ENCODE results near the gene LRIG1.

LRIG1 gene

DNA sequence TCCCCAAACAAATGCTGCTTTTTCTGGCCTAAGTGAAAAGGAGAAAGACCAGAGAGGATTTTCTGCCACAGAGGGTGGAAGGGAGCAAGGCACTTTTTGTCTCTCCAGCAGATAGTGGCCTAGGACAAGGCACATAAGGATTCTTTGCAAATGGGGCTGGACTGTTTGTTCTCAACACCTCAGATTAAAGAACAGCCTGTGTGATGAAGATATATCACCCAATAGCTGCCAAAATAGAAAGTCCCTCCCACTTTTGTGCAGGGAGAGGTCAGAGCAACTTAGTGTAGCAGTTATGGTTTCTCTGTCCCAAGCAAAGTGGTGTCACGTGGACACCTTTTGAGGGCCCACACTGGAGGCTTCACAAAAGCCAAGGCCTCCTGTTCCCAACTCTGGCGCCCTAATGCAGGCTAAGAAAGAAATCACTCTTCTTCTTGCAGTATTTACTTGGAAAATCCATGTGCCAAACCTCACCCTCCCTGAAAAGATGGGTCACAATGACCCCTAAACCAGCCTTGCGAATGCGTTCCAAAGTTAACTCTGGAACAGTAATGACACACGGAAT, 84.9 kb downstream of the LRIG1 start:
- DNase-seq, result no peak

DNA sequence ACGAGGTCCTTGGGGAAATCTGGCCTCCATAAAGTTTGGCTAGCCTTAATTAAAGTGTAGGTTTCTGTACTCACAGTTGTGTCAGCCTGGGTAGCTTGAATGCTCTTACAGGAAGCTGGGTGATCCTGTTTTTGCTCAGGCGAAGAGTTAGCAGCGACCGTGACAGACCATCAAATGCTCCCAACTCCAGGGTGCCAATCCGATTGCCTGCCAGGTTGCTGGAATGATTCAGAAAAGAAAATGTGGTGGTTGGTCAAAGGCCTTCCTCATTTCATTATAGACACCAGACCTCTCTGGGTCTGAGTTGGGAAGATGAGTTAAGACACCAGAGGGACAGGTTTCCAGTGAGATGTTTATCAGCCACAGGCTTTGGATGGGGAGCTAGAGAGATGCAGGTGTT, 86.0 kb downstream of the LRIG1 start:
- no peak for DNase-seq

DNA sequence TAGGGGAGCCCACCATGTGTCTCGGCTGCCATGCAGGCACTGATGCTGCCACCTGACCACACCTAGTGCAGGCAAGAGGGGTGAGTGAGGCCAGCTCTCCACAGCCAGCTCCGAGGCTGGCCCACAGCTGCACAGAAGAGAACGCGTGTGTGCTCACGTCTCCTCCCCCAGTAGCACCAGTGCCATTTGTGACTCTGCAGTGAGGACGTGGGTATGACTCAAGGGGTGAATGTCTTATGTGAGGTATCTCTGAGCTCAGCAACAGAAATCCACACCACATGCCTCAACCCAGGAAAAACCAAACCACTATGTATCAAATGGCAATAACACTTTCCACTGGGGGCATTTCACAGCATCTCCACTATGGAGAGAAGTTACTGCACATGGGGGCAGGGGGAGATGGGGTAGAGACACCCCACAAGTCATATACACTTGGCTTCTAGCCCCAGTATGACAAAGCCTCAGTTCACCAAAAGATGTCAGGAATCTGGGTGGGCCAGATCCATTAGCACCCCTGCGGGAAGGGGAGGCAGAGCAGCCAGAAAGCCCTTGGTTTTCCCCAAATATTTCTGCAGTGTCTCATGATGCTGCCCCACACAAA, 87.6 kb downstream of the LRIG1 start:
- DNase-seq, result no peak

DNA sequence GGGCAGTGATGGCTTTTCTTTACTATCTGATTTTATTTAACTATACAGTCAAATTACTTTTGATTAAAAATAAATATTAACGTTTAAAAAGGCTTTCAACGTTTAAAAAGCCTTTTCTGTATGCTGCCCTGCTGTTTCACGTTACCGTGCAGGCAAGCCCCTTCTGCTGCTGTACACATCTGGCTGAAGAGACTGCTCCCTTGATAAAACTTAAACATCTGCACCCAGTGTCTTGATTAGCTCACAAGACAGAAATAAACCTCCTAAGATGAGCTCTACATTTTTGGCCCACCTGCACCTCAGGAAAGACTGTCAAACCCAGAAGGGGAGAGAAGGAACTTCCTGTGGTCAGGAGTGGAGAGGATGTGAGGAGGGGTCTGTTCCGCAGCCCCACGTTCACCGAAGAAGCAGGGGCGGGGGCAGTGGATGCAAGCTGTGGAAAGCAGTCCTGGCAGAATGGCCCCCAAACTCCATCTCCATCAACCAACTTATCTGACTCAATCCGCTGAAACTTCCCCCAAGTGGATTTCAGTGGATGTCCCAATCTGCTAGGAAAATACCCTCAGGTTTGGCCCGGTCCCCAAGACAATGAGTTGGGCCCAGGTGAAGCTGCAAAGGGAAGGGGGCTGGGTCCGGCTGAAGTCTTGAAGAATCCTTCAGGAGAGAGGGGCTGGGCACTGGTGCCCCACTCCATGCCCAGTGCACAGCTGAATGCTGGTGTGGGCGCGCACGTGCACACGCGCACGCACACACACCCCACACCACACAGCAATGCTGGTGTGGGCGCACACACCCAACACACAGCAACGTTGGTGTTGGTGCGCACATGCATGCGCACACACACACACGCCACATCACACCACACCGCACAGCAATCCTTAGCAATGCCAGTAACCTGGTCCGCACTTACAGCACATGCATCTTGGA, 88.6 kb downstream of the LRIG1 start:
- DNase-seq, result no peak

DNA sequence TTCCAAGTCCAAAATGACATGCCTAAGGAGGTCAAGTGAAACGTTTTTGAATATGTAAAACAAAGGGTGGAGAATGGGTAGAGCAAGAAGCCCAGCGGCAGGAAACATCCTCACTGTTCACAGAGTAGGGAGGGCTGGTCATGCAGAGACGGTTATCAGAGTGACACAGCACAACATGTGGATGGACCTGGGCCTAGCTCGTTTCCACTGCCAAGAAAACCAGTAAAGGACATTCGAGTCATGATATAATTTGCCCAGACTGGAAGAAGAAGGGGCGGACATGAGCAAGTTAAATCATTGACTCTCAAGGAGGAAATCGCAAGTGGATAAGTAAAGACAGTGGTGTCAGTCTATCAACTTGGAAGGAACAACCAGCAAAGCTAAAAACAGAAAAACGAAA, 89.3 kb downstream of the LRIG1 start:
- no peak for DNase-seq

DNA sequence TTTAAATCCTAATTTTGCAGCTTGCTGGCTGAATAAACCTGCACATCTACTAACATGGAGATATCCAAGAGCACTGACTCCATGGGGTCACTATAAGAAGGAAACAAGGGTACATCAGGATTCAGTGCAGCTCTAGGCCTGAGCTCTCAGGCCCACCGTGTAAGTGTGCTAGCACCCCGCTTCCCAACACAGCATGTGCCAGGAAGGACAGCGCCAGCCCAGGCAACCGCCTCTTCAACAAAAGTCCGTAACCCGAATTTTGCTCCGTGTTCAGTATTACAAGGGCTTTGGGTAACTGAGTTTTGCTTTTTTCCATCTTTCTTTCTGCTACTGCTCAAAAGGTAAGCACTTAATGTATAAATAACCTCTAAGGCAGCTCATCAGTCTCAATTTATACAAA, 89.8 kb downstream of the LRIG1 start:
- no peak for DNase-seq

DNA sequence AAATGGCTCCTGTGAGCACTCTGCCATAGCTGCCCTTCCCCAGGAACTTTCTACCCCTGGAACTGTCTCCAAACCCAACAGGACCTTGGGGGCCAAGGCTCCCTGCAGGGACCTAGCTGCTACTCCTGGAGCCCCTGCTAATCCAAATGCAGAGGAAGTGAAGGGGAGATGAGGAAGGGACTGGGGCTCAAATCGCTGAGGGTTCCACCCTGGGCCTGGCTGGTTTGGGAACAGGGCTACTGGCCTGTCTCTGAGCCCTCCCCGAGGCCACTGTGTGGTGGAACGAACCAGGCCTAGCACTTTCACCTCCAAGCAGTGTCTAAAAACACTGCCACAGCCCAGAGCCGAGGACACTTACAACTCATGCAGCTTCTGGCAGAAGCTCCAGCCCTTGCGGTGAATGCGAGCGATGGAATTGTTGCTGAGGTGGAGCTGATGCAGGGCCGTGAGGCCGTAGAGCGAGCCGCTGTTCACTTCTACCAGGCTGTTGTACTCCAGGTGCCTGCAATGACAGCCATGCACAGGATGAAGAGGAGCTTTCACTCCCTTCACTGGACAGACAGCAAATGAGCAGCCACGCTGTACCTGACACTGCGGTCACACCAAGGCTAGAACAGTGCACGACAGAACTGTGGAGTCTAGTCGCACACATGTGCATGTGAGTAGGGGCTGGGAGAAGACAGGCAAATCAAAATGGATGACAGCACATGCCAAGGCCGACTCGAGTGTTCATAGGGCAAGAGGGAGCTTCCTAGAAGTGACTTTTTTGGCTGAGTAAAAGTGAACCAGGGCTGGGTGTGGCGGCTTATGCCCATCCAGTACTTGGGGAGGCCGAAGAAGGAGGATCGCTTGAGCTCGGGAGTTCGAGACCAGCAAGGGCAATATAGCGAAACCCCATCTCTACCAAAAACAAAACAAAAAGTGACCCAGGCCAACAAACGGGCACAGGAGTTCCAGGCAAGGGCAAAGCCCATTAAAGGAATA, 90.8 kb downstream of the LRIG1 start:
- no peak for DNase-seq

DNA sequence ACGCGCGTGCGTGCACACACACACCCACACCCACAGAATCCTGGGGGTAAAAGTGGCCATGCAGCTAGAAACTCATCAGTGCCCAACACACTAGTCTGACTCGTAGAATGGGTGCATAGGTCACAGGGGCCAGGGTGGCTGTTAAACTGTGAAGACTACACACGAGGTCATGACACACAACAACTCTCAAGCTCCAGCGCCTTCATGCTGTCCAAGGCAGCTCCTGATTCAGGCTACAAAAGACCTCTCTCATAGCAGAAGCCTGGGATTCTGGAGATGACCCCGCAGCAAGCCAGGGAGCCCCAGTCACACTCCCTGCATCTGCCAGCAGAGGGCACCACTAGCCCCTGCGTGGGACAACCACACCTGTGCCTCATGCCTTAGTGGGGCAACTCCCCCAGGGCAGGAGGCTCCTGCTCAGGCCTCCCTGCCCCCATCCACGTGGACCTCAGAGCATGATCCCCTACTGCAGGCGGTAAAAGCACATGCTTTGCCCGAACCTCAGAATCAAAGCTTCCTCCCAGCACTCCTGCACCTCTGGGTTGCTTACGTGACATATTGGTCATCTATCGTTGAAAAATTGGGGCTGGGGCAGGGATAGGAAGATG, 93.1 kb downstream of the LRIG1 start:
- peak; percentile 40 to 66 (median 58) for DNase-seq

DNA sequence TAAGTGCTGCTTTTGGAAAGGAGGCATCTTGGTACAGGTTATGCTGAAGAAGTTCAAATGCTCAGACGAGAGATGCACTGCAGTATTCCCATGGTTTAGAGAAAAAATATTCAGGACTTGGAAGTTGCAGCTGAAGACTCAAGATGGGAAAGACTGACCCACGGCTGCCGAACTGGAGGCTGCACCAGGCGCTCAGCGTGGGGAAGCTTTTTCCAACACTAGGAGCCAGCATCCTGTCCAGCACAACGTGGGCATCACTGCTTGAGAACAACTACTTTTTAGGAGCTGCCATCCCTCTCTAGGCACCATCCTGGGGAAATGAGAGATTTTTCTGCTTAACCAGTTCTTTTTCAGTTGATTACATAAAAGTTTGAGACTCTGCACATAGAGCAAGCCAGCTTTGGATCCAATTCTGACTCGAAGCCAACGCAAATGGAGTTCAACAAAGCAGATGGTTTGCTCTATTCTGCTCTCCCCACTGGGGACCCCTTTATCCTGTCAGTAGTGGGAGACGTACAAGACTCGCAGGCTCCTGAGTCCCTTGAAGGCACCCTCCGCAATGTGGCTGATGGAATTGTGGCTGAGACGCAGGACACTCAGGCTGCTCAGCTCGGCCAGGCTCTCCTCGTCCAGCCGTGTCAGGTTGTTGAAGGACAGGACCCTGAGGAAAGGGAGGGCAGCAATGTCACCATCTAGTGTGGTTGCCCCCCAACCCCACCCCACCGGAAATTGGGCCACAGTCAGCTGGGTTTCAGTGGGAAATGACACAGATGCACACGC, 93.8 kb downstream of the LRIG1 start:
- DNase-seq, result no peak

DNA sequence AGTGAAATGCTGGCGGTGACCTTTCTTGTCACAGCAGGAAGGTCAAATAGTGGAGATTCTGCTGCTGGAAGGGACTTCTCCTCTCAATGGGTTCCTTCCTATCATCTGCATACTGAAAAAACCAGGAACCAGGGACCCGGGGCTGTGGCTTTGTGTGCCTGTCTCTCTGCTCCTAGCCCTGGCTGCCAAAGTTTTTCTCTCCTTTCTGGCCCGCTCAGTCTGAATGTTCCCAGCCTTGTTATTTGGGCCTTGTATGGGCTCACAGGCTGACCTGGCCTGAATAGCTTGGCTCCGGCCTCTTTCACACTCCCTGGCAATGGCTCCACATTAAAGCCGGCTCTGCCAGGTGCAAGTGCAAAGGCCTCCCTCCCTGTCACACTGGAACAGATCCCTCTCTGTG, 94.7 kb downstream of the LRIG1 start:
- no peak for DNase-seq

DNA sequence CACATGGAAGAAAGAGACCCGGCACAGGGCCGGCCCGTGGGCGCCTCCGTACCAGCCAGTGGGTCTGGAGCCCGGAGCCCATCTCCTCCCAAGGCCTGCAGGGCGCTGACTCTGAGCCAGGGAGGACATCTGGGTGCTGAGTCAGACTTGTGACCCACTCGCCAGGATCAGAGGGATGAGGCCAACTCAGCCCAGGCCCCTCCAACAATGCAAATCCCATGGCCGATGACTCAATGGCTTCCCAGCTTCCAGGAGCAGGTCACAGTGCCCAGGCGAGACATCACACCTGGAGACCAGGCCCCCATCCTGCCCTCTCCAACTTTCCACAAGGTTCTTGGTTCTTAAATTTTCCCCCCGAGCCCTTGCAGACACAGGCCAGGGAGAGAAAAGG, 95.1 kb downstream of the LRIG1 start:
- DNase-seq, result no peak

DNA sequence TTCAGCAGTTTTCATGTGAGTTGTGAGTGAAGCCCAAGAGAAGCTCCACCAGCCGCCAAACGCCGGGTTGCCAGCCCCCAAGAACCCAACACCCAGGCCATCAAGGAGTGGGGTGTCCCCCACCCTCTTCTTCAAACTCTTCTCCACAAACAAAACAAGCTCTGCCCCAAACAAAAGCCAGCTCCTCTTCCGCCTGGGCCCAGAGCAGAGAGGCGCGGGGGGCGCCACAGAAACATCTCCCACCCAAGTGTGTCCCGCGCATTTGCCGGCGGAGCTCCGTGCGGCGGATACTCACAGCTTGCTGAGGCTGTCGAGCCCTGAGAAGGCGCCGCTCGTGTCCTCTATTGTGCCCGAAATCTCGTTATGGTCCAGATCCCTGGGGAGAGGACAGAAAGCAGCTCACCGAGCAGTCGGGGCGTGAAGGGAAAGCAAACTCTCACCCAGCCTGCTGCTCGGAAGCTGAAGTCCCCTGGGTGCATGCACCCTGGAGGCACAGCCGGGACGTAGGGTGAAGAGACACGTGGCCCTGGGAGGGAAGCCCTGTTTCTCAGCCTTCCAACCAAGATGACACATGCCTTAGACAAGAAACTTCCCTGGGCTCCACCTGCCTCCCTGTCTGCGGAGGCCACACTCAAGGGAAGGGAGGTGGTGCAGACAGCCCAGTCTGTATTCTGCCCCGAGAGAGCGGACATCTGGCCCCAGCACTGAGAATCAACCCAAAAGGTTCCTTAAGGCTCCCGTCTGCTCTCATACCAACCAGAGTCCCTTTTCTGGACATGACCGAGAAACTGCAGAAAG, 95.7 kb downstream of the LRIG1 start:
- no peak for DNase-seq

DNA sequence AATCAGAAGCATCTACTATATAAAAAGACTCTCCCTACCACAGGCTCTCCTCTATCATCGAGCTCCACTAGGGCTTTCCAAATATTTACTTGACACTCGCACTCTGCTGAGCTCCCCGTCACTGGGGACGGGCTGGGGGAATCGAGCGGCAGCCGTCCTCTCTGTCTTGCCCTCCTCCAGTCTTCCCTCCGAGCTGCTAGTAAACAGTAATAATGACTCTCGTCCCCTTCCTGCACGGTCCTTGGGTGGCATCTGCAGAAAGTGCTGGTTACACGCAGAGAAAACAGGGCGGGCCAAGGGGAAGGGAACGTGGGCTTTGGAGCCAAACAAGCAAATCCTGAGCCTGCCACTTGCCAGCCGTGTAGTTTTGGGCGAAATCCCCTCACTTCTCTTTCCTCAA, 96.6 kb downstream of the LRIG1 start:
- DNase-seq, result no peak

DNA sequence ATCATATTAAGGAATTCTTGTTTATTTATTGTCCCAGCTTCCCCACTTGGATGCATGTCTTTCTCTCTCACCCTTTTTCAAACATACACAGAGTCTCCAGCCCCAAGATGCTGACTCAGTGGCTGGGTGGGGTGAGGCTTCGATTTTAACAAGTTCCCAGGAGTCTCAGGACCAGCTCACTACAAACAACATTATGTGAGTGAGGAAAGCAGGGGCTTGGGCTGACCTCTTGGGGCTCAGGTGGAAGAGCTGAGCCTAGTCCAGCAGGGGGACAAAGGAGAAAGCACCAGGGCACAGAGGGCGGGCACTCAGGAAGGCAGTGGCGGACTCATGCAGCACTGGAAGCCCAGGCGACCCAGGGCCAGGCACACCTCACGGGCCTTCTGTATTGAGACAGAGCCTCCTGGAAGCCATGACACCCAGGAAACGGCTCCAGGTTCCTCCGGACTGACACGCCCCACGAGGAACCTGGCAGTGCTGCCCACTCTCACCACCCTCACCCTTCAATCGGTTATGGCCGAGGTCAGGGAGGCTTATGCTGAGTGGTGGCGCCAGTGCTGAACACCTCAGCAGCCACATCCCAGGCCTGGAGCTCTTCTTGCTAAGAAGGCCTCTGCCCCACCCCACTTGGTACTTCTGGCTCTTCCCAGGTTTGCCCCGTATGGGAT, 97.4 kb downstream of the LRIG1 start:
- DNase-seq, result no peak

DNA sequence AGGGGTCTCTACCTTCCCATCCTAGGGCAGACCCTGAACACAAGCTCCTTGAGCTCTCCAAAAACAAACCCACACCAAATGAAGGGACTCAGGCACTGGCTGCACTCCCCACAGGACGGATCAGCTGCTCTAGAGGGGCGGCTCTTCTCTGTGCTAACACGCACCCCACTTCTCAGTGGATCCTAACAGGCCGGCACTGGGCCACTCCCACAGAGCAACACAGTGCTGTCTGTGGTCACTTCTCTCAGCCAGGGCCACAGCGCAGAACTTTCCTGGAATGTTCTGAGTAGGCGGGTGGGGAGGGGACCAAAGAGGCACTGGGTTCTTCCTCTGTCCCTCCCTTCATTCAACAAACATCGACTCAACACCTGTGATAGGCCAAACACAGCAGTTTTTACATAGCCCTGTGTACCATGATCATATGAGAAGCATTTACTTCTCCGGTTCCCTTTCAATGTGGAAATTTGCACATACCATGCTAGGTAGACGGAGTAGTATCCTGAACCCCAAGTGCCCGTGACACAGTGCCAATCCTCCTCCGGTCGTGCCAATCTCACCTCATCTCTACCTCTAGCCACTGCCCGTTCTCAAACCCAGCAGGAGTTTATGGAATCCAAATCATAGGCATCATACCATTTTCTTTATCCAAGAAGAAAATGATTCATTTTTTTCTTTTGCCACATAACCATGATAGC, 98.1 kb downstream of the LRIG1 start:
- DNase-seq, result no peak

DNA sequence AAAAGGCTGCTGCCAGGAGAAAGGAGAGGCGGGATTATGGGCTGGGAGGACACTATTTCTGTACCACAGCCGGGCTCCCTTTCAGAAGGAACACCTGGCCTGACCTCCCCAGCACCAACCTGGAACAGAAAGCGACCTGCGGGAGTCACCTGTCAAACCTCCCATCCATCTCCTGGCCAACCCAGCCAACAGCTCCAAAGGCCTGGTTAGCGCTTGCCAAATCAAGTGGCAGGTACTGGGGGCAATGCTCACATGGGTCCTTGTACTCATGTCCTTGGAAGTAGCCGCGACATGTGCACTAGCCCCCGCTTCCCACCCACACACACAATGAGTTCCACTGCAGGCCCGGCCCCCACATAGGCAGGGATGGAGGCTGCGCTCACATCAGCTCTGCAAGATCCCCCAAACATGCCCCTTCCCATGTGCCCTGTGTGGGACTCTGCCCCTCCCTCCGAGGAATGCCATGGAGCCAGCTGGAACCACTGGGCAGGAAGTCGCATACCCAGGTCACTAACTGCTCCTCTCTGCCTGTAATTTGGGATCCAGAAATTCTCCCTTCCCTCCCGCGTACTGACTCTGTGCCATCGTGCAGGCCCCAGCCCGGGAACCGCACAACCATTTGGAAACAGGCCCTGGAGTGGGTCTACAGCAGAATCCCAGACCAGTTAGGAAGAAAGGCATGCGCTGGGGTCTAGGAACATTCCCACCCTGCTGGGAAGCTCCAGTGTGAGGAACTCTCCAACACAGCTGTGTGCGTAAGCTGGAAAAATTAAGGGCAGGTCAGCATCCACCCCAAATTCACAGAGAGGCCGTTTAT, 98.9 kb downstream of the LRIG1 start:
- no peak for DNase-seq

DNA sequence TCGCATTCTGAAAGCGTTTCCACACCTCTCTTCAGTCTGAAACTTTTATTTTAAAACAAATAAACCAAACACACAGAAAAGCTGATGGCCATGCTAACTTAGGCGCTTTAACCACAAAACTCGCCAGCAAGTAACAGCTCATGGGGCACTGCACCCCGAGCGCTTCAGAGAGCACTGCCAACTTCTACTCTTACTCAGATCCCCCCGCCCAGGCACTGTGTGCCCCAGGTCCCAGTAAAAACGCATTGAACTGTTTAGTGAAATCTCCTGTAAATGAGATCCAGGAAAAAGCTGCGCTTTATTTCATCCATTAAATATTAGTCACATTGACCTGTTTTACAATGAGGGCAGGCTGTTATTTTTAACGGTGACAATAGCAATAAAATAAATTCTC, 99.7 kb downstream of the LRIG1 start:
- no peak for DNase-seq

DNA sequence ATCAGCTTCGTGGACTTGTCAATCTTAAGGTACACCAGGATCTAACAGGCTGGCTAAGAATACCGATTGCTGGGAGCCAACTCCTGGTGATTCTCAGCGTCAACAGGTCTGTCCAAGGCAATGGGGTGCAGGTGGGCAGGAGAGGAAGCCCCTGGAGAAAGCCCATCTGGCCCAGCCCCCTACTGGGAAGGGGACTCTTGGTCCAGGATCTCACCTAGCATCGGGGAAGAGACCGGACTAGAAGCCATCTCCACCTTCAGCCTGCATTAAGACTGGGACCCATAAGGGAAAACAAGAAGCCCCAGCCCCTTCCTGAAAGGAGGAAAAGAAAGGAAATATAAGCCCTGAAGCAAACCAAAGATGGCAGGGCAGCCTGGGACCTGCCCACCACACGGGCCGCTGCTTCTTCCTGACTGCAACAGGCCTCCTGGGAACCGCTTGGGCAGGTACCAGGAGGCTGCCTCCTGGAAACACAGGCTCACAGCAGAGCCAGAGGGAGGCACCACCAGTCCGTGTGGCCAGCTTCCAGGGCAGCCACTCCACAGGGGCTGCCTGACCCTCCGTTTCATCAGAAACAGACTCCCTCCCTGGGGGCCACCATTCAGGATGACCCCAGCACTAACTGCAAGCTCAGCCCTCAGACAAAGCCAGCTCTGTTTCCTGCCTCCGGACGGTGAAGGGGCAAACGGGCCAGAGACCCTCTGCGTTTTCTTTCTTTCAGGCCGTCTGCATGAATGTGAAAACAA, 100.2 kb downstream of the LRIG1 start:
- no peak for DNase-seq
